Nephron progenitor cell (in vitro differentiated cells): Measurements from ENCODE around the gene SLC25A19.

Source experiments
- DNase-seq: peaks from one replicate; pipeline ENCODE4 v3.0.0; 2021
- H3K27ac Mint-ChIP-seq: 2 replicates; pipeline ENCODE4 v1.8.0; 2021; ENCODE audit warnings: mild to moderate bottlenecking, moderate library complexity, mixed read lengths
- H3K27me3 Mint-ChIP-seq: 2 replicates; pipeline ENCODE4 v1.8.0; 2021; ENCODE audit warnings: mild to moderate bottlenecking, low read depth, mixed read lengths; ENCODE audit not compliant: poor library complexity
- H3K36me3 Mint-ChIP-seq: 2 replicates; pipeline ENCODE4 v1.8.0; 2021; ENCODE audit warnings: low read depth, mixed read lengths
- H3K4me1 Mint-ChIP-seq: 2 replicates; pipeline ENCODE4 v1.8.0; 2021; ENCODE audit warnings: mixed read lengths
- H3K4me3 Mint-ChIP-seq: 2 replicates; pipeline ENCODE4 v1.8.0; 2021; ENCODE audit warnings: mild to moderate bottlenecking, moderate library complexity, mixed read lengths
- H3K9me3 Mint-ChIP-seq: 2 replicates; pipeline ENCODE4 v1.8.0; 2021; ENCODE audit warnings: mild to moderate bottlenecking, moderate library complexity, mixed read lengths
- TF ChIP-seq, protein P1 (sequence below): fragments of 200-600 bp; sonication (generic); IDR thresholded peaks from 2 replicates; pipeline ENCODE4 v1.5.0; 2021; ENCODE audit warnings: antibody characterized with exemption

Gene SLC25A19

DNA sequence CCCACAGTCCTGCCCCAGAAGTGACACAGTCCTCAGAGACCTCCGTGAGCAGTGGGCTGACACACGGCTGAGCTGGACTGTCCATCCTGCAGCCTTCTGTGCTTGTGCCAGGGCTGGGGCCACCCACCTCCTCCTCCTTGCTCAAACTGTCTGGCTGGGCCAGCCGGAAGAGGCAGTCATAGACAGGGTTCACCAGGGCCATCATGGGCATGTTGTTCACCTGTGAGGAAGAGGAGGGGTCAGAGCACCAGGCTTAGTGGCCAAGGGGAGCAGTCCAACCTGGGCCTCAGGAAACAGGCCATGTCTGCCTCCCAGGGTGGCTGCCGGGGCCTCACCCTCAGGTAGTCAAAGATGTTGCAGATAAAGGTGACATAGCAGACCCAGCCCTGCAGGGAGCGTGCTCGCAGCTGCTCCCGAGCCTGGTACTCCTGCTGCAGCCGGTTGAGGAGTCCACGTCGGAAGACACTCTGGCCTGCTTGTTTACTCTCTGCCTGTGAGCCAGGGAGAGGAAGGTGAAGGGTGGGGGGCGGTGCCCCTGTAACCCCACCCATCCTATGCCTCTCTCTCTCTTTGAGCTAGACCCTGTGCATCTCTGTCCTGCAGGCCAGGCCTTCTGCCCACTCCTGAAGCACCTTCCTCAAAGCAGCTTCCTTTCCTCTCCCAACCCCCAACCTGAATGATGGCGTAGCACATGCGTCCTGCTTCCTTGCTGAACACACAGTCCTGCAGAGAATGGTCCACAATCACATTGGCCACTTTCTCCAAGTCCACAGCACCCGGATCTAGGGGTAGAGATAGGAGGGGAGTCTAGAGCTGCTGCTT is 21.6 kb downstream of the SLC25A19 start:
- H3K27ac Mint-ChIP-seq = peak overlapping the region; percentile 27
- H3K36me3 Mint-ChIP-seq = peaks cover 17% of the 10 kb centered on the region
- peak; percentile 32 for DNase-seq

DNA sequence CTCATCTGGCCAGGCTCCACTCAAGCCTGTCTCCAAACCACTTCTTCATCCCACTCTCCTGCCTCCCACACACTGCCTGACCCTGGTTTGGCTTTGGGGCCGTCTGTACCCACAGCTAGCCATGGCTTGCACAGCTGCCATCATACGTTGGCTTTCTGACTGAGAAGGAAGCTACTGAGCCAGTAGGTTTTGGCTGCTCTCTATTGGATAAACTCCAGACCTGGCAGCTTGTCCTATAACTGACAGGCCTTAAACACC is 22.2 kb downstream of the SLC25A19 start:
- peaks cover 1% of the 10 kb centered on the region for H3K27me3 Mint-ChIP-seq
- H3K4me1 Mint-ChIP-seq = peaks cover 36% of the 10 kb centered on the region
- no peak overlapping the region for H3K4me3 Mint-ChIP-seq
- H3K9me3 Mint-ChIP-seq = no peaks in the 10 kb centered on the region
- TF ChIP-seq, protein P1, sequence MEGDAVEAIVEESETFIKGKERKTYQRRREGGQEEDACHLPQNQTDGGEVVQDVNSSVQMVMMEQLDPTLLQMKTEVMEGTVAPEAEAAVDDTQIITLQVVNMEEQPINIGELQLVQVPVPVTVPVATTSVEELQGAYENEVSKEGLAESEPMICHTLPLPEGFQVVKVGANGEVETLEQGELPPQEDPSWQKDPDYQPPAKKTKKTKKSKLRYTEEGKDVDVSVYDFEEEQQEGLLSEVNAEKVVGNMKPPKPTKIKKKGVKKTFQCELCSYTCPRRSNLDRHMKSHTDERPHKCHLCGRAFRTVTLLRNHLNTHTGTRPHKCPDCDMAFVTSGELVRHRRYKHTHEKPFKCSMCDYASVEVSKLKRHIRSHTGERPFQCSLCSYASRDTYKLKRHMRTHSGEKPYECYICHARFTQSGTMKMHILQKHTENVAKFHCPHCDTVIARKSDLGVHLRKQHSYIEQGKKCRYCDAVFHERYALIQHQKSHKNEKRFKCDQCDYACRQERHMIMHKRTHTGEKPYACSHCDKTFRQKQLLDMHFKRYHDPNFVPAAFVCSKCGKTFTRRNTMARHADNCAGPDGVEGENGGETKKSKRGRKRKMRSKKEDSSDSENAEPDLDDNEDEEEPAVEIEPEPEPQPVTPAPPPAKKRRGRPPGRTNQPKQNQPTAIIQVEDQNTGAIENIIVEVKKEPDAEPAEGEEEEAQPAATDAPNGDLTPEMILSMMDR = no peak
- H3K27ac Mint-ChIP-seq = no peak overlapping the region
- no peak for DNase-seq
- peaks cover 23% of the 10 kb centered on the region for H3K36me3 Mint-ChIP-seq

More for the DNA sequence above, 21.6 kb downstream of the SLC25A19 start:
- TF ChIP-seq, protein P1 = peak; percentile 23
- Mint-ChIP-seq H3K27me3 (no peaks in the 10 kb centered on the region), H3K4me1 (peaks cover 30% of the 10 kb centered on the region), H3K4me3 (no peak overlapping the region), H3K9me3 (no peaks in the 10 kb centered on the region)

DNA sequence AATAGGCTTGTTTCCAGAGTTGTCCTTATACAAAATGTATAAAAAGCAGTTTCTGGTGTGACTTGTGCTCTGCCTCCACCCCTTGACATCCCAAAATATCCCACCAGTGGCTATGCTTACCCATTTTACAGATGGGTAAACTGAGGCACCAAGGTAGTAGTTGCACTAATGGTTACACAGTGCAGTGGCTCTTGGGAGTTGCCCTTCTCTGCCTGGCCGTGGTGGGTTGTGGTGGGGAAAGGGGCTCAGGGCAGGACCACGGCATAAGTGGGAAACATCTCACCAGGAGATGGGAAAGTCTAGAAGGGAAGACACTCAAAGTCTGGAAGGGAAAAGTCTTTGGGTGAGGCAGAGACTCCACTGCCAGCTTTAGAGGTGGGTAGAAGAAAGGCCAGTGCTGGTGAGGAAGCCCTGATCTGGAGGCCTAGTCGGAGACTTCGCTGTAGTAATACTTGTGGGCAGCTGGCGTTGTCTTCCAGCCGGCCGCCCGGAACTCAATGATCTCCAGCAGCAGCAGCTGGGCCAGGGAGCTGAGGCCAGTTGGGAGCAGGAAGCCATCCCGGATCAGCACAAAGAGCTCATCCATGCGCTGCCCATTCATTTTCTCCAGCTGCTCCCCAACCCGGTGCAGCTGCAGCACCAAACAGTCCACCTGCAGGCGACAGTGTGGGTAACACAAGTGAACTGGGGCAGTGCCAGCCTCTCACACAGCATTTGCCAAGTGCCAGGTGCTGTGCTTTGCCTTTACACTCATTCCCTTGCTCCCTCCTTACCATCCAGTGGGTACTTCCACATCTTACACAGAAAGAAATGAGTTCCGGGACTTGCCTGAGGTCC is 22.7 kb downstream of the SLC25A19 start:
- Mint-ChIP-seq H3K27ac (peak overlapping the region; percentile 93), H3K36me3 (peaks cover 23% of the 10 kb centered on the region), H3K4me1 (peaks cover 31% of the 10 kb centered on the region), H3K4me3 (no peak overlapping the region), H3K9me3 (no peaks in the 10 kb centered on the region), H3K27me3 (peaks cover 3% of the 10 kb centered on the region)
- no peak for DNase-seq
- TF ChIP-seq, protein P1 = no peak

DNA sequence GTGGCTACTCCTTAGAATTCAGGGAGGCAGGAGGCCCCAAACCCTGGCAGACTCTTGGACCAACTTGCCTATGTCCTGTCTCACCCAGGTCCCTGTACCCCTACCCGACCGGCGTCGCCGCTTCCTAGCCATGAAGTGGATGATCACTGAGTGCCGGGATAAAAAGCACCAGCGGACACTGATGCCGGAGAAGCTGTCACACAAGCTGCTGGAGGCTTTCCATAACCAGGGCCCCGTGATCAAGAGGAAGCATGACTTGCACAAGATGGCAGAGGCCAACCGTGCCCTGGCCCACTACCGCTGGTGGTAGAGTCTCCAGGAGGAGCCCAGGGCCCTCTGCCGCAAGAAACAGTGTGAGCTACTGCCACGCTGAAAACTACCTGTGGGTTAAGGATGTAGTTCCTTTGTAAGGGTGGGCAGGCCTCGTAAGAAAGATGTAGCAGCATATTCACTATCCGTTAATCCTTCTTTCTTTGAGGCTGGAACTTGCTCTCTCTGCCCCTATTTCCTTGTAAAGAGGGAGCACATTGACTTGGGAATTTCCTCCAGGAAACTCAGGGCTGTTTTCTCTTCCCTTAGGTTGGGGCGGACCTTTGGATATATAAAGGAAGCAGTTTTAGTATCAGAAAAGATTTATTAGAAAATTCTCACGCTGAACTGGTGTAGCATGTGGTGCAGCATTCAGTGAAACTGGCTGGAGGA is 23.5 kb downstream of the SLC25A19 start:
- H3K27me3 Mint-ChIP-seq = peaks cover 3% of the 10 kb centered on the region
- H3K4me3 Mint-ChIP-seq = no peak overlapping the region
- H3K27ac Mint-ChIP-seq = no peak overlapping the region
- peaks cover 23% of the 10 kb centered on the region for H3K36me3 Mint-ChIP-seq
- H3K4me1 Mint-ChIP-seq = peaks cover 34% of the 10 kb centered on the region
- DNase-seq = no peak
- TF ChIP-seq, protein P1 = no peak
- no peaks in the 10 kb centered on the region for H3K9me3 Mint-ChIP-seq

DNA sequence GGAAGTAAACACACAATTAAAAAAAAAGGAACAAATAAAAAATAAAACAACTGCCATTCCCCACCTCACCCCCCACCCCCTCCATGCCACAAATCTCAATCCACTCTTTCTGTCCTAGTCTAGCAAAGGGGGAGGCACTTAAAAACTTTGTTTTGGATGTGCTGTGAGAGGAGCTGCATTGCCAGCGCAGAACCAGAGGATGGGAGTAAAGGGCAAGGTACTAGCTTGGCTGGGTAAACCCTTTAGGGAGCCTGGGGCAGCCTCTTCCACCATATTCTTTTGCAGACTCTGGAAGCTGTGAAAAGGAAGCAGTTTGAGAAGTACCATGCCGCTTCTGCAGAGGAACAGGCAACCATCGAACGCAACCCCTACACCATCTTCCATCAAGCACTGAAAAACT is 26.2 kb downstream of the SLC25A19 start:
- Mint-ChIP-seq H3K36me3 (peaks cover 23% of the 10 kb centered on the region), H3K27me3 (peaks cover 3% of the 10 kb centered on the region), H3K27ac (peak overlapping the region; percentile 100), H3K4me1 (peaks cover 46% of the 10 kb centered on the region), H3K9me3 (no peaks in the 10 kb centered on the region), H3K4me3 (peak overlapping the region; percentile 96)
- DNase-seq = no peak
- TF ChIP-seq, protein P1 = no peak
